ENCODE measurements around the gene SPOCK3.

Gene SPOCK3

GRCh38 chr4:167176723-167177367 is 57.4 kb downstream of the SPOCK3 start:
- H3K27me3 ChIP-seq (ENCODE audit: control insufficient read depth in 1 of 2, insufficient read depth in 2 of 2, low read length in 2 of 2): no peaks in the 10 kb centered on the region
- no peak overlapping the region for H3K9ac ChIP-seq (ENCODE audit: low read length in 2 of 2)
- H3K4me1 ChIP-seq (ENCODE audit: control insufficient read depth, insufficient read depth, low read length): no peaks in the 10 kb centered on the region
- no peak overlapping the region for H3K4me3 ChIP-seq (ENCODE audit: low read length in 2 of 2)
- H3K36me3 ChIP-seq (ENCODE audit: control insufficient read depth in 2 of 2, insufficient read depth in 2 of 2, low read length in 2 of 2): no peaks in the 10 kb centered on the region
- no peak overlapping the region for H3K27ac ChIP-seq (ENCODE audit: low read length)
- no peaks in the 10 kb centered on the region for H3K9me3 ChIP-seq (ENCODE audit: control insufficient read depth in 2 of 2, low read length in 2 of 2)

DNA sequence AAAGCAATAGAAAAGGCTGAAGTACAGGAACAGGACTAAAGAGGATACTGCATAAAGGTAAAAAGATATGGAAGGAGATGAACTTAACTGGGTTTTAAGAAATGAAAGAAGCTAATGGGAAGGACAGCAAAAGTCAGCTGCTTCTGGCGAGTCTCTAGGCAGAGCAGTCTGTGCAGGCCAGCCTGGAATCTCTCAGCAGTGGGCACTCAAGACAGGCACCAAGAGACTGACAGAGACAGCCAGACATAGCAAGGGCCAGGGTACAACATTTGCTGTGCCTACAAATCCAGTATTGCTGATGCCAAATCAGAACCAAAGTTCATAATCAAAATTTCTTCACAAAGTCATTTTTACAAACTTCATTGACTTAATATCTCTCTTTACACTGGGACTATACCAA is 62.4 kb downstream of the SPOCK3 start:
- no peaks in the 10 kb centered on the region for H3K36me3 ChIP-seq (ENCODE audit: control insufficient read depth in 2 of 2, insufficient read depth in 2 of 2, low read length in 2 of 2)
- H3K27me3 ChIP-seq (ENCODE audit: control insufficient read depth in 1 of 2, insufficient read depth in 2 of 2, low read length in 2 of 2): no peaks in the 10 kb centered on the region
- H3K9ac ChIP-seq (ENCODE audit: low read length in 2 of 2): no peak overlapping the region
- no peaks in the 10 kb centered on the region for H3K4me1 ChIP-seq (ENCODE audit: control insufficient read depth, insufficient read depth, low read length)
- H3K27ac ChIP-seq (ENCODE audit: low read length): no peak overlapping the region
- no peak overlapping the region for H3K4me3 ChIP-seq (ENCODE audit: low read length in 2 of 2)
- no peaks in the 10 kb centered on the region for H3K9me3 ChIP-seq (ENCODE audit: control insufficient read depth in 2 of 2, low read length in 2 of 2)

DNA sequence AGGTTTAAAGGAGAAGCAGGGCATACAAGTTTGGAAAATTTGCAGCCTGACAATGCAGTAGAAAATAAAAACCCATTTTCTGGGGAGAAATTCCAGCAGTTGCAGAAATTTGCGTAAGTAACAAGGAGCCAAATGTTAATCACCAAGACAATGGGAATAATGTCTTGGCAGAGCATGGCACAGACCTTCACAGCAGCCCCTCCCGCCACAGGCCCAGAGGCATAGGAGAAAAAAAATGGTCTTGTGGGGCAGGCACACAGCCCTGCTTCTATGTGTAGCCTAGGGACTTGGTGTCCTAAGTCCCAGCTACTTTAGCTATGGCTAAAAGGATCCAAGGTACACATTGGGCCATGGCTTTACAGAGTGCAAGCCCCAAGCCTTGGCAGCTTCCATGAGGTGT is 65.7 kb downstream of the SPOCK3 start:
- H3K9me3 ChIP-seq (ENCODE audit: control insufficient read depth in 2 of 2, low read length in 2 of 2): no peaks in the 10 kb centered on the region
- H3K9ac ChIP-seq (ENCODE audit: low read length in 2 of 2): no peak overlapping the region
- no peak overlapping the region for H3K27ac ChIP-seq (ENCODE audit: low read length)
- no peaks in the 10 kb centered on the region for H3K4me1 ChIP-seq (ENCODE audit: control insufficient read depth, insufficient read depth, low read length)
- no peaks in the 10 kb centered on the region for H3K27me3 ChIP-seq (ENCODE audit: control insufficient read depth in 1 of 2, insufficient read depth in 2 of 2, low read length in 2 of 2)
- no peaks in the 10 kb centered on the region for H3K36me3 ChIP-seq (ENCODE audit: control insufficient read depth in 2 of 2, insufficient read depth in 2 of 2, low read length in 2 of 2)
- no peak overlapping the region for H3K4me3 ChIP-seq (ENCODE audit: low read length in 2 of 2)

DNA sequence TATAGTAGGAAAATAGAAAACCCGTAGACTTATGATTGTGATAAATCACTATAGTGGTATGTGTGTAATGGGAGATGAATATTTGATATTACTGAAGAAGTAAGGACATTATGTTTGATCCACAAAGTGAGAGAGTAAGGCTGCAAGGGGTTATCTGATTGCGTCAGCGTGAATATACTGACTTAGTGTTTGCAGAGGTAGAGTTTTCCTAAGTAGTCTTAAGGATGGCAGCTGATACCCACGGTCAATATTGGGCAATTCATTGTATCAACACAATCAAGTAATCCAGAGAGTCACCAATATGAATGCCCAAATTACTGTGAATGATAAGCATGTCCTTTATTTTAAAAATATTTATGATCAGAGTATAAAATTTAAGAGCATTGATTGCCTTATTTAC is 83.7 kb downstream of the SPOCK3 start:
- H3K27ac ChIP-seq (ENCODE audit: low read length): no peak overlapping the region
- H3K9me3 ChIP-seq (ENCODE audit: control insufficient read depth in 2 of 2, low read length in 2 of 2): no peaks in the 10 kb centered on the region
- H3K36me3 ChIP-seq (ENCODE audit: control insufficient read depth in 2 of 2, insufficient read depth in 2 of 2, low read length in 2 of 2): no peaks in the 10 kb centered on the region
- no peaks in the 10 kb centered on the region for H3K27me3 ChIP-seq (ENCODE audit: control insufficient read depth in 1 of 2, insufficient read depth in 2 of 2, low read length in 2 of 2)
- H3K4me1 ChIP-seq (ENCODE audit: control insufficient read depth, insufficient read depth, low read length): no peaks in the 10 kb centered on the region
- no peak overlapping the region for H3K9ac ChIP-seq (ENCODE audit: low read length in 2 of 2)
- no peak overlapping the region for H3K4me3 ChIP-seq (ENCODE audit: low read length in 2 of 2)

DNA sequence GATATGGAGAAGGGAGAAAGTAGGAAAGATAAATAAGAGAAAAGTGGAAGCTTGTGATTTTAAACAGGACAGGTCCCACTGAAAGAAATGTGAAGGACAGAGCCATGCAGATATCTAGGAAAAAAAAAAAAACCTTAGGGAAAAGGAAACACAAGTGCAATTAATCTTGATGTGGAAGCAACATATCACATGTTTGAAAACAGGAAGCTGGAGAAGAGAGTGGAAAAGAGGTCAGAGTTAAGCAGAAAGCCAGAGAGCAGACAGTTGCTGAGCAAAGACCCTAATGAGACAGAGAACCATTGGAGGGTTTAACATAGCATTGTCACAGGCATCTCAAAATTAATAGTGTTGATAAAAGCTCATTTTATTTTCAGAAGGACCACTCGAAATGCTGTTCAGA is 89.7 kb downstream of the SPOCK3 start:
- H3K4me1 ChIP-seq (ENCODE audit: control insufficient read depth, insufficient read depth, low read length): no peaks in the 10 kb centered on the region
- no peaks in the 10 kb centered on the region for H3K9me3 ChIP-seq (ENCODE audit: control insufficient read depth in 2 of 2, low read length in 2 of 2)
- no peaks in the 10 kb centered on the region for H3K36me3 ChIP-seq (ENCODE audit: control insufficient read depth in 2 of 2, insufficient read depth in 2 of 2, low read length in 2 of 2)
- no peak overlapping the region for H3K4me3 ChIP-seq (ENCODE audit: low read length in 2 of 2)
- H3K27ac ChIP-seq (ENCODE audit: low read length): no peak overlapping the region
- no peak overlapping the region for H3K9ac ChIP-seq (ENCODE audit: low read length in 2 of 2)
- H3K27me3 ChIP-seq (ENCODE audit: control insufficient read depth in 1 of 2, insufficient read depth in 2 of 2, low read length in 2 of 2): no peaks in the 10 kb centered on the region

DNA sequence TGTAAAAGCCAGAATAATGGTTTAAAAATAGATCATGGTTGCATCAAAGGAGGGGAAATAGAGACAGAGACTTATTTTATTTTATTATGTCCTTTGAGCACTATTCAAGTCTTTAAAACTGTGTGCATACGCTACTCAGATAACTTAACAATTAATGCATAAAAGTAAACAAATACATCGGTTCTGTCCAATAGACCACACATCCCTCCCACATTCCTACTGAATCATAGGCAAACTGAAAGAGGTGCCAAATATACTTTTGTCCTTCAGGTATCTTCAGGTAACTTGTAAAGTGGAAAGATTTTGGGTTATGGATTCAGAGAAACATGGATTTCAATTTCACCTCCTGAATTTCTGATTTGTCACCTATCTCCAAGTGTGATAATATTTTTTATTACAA is 91.3 kb downstream of the SPOCK3 start:
- Histone ChIP-seq H3K27me3 (ENCODE audit: control insufficient read depth in 1 of 2, insufficient read depth in 2 of 2, low read length in 2 of 2) (no peaks in the 10 kb centered on the region), H3K9ac (ENCODE audit: low read length in 2 of 2) (no peak overlapping the region), H3K9me3 (ENCODE audit: control insufficient read depth in 2 of 2, low read length in 2 of 2) (no peaks in the 10 kb centered on the region), H3K4me3 (ENCODE audit: low read length in 2 of 2) (no peak overlapping the region), H3K36me3 (ENCODE audit: control insufficient read depth in 2 of 2, insufficient read depth in 2 of 2, low read length in 2 of 2) (no peaks in the 10 kb centered on the region), H3K27ac (ENCODE audit: low read length) (no peak overlapping the region), H3K4me1 (ENCODE audit: control insufficient read depth, insufficient read depth, low read length) (no peaks in the 10 kb centered on the region)

DNA sequence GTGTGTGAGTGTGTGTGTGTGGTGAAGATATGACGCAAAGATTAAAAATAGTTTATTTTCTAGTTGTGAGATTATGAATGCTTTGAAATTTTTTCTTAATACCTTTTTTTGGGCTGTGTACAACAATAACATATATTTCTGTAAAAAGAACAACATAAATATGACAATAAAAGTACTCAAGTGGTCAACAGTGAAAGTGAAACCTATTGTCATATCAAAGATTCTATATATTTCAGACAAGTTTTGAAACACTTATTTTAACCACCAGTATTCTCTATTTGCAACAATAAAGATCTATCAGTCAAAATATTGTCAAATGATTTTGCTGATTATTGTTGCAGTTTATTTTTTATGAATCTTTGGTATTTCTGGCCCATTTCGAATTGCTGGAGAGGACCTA is 98.0 kb downstream of the SPOCK3 start:
- no peak overlapping the region for H3K9ac ChIP-seq (ENCODE audit: low read length in 2 of 2)
- no peaks in the 10 kb centered on the region for H3K36me3 ChIP-seq (ENCODE audit: control insufficient read depth in 2 of 2, insufficient read depth in 2 of 2, low read length in 2 of 2)
- no peaks in the 10 kb centered on the region for H3K9me3 ChIP-seq (ENCODE audit: control insufficient read depth in 2 of 2, low read length in 2 of 2)
- no peak overlapping the region for H3K4me3 ChIP-seq (ENCODE audit: low read length in 2 of 2)
- no peaks in the 10 kb centered on the region for H3K4me1 ChIP-seq (ENCODE audit: control insufficient read depth, insufficient read depth, low read length)
- no peak overlapping the region for H3K27ac ChIP-seq (ENCODE audit: low read length)
- H3K27me3 ChIP-seq (ENCODE audit: control insufficient read depth in 1 of 2, insufficient read depth in 2 of 2, low read length in 2 of 2): no peaks in the 10 kb centered on the region

DNA sequence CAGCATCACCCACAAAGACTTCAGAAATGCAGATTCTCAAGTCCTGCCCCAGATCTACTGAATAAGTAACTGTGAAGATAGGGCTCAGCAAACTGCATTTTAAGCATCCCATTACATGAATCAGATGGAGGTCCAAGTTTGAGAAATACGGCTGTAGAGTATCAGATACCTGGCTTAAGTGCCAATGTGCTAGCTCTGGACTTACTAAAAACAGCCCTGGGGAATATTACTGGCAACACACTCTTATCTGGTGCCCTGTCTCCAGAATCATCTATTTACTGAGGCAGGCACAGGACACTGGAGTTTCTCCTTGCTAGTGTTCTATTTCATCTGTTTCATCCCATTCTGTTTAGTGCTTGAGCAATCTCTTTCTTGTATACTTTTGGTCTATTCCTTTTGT is 105.1 kb downstream of the SPOCK3 start:
- Histone ChIP-seq H3K9ac (ENCODE audit: low read length in 2 of 2) (no peak overlapping the region), H3K9me3 (ENCODE audit: control insufficient read depth in 2 of 2, low read length in 2 of 2) (peaks cover 0 to 2% of the 10 kb centered on the region in 2 donors), H3K27ac (ENCODE audit: low read length) (no peak overlapping the region), H3K36me3 (ENCODE audit: control insufficient read depth in 2 of 2, insufficient read depth in 2 of 2, low read length in 2 of 2) (no peaks in the 10 kb centered on the region), H3K4me3 (ENCODE audit: low read length in 2 of 2) (no peak overlapping the region), H3K4me1 (ENCODE audit: control insufficient read depth, insufficient read depth, low read length) (no peaks in the 10 kb centered on the region), H3K27me3 (ENCODE audit: control insufficient read depth in 1 of 2, insufficient read depth in 2 of 2, low read length in 2 of 2) (no peaks in the 10 kb centered on the region)

GRCh38 chr4:167119392-167119791 is 114.9 kb downstream of the SPOCK3 start:
- no peaks in the 10 kb centered on the region for H3K4me1 ChIP-seq (ENCODE audit: control insufficient read depth, insufficient read depth, low read length)
- no peak overlapping the region for H3K9ac ChIP-seq (ENCODE audit: low read length in 2 of 2)
- H3K9me3 ChIP-seq (ENCODE audit: control insufficient read depth in 2 of 2, low read length in 2 of 2): no peaks in the 10 kb centered on the region
- no peak overlapping the region for H3K4me3 ChIP-seq (ENCODE audit: low read length in 2 of 2)
- no peaks in the 10 kb centered on the region for H3K27me3 ChIP-seq (ENCODE audit: control insufficient read depth in 1 of 2, insufficient read depth in 2 of 2, low read length in 2 of 2)
- no peaks in the 10 kb centered on the region for H3K36me3 ChIP-seq (ENCODE audit: control insufficient read depth in 2 of 2, insufficient read depth in 2 of 2, low read length in 2 of 2)
- H3K27ac ChIP-seq (ENCODE audit: low read length): no peak overlapping the region

- Histone ChIP-seq H3K4me1 (ENCODE audit: control insufficient read depth, insufficient read depth, low read length) (no peaks in the 10 kb centered on the region), H3K9me3 (ENCODE audit: control insufficient read depth in 2 of 2, low read length in 2 of 2) (no peaks in the 10 kb centered on the region), H3K4me3 (ENCODE audit: low read length in 2 of 2) (no peak overlapping the region), H3K36me3 (ENCODE audit: control insufficient read depth in 2 of 2, insufficient read depth in 2 of 2, low read length in 2 of 2) (no peaks in the 10 kb centered on the region), H3K27me3 (ENCODE audit: control insufficient read depth in 1 of 2, insufficient read depth in 2 of 2, low read length in 2 of 2) (no peaks in the 10 kb centered on the region), H3K27ac (ENCODE audit: low read length) (no peak overlapping the region), H3K9ac (ENCODE audit: low read length in 2 of 2) (no peak overlapping the region)
These were observed 117.0 kb downstream of the SPOCK3 start for GRCh38 chr4:167117273-167117672.

DNA sequence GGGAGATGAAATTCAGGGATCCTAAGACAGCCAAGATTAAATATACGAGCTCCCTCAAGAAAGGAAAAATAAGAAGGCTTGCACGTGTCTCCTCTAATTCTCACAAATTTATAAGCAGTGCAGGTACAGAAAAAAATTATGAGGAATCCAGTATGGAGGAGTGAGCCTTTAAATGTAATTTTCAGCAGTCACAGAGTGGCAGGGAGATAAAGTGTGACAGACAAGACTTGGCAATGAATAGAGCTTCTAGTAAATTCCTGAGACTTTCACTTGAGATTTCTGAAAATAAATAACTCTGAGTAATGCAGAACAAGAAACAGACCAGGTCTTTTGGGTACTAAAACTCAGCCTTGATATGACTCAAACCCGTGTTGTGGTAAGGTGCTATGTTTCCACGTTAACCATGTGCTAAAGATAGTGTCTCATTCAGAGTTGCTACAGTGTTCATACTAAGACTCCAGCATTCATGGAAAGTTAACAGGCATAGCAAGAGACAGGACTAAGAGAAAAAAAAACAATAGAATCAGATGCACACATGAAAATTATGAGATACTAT is 119.8 kb downstream of the SPOCK3 start:
- no peak overlapping the region for H3K4me3 ChIP-seq (ENCODE audit: low read length in 2 of 2)
- no peak overlapping the region for H3K27ac ChIP-seq (ENCODE audit: low read length)
- no peak overlapping the region for H3K9ac ChIP-seq (ENCODE audit: low read length in 2 of 2)
- no peaks in the 10 kb centered on the region for H3K4me1 ChIP-seq (ENCODE audit: control insufficient read depth, insufficient read depth, low read length)
- H3K27me3 ChIP-seq (ENCODE audit: control insufficient read depth in 1 of 2, insufficient read depth in 2 of 2, low read length in 2 of 2): no peaks in the 10 kb centered on the region
- no peaks in the 10 kb centered on the region for H3K9me3 ChIP-seq (ENCODE audit: control insufficient read depth in 2 of 2, low read length in 2 of 2)
- no peaks in the 10 kb centered on the region for H3K36me3 ChIP-seq (ENCODE audit: control insufficient read depth in 2 of 2, insufficient read depth in 2 of 2, low read length in 2 of 2)
